HepG2 (cell line): ENCODE measurements around the gene DNM3. TPM values are rescaled to one million over a fixed set of nuclear protein-coding genes. Genes with fewer than 3 reads are reported as not detected.

Source experiments
- ATAC-seq: fragments of 200-7000 bp; cut with Tn5 transposase; 3 replicates; pipeline ENCODE4 v1.9.1; 2020; ENCODE audit warnings: mild to moderate bottlenecking, moderate library complexity
- BruUV-seq: library from RNA; stranded (reverse); fragments of 400-500 nt; replicated peaks from 2 replicates; lab custom pipeline; 2021; lab: Mats Ljungman, UMichigan
- CTCF ChIA-PET: fragments of 300-600 bp; formaldehyde crosslinking; extraction: SDS; loops from one replicate; lab custom pipeline; 2021; ENCODE audit warnings: low total read pairs, inconsistent platforms, low intra/inter-chr PET ratio; lab: Yijun Ruan, JAX
- POLR2A ChIA-PET: fragments of 350-600 bp; sonication (Branson Sonifier 250); formaldehyde crosslinking; loops from one replicate; lab custom pipeline; 2020; ENCODE audit warnings: antibody characterized with exemption, inconsistent platforms; lab: Yijun Ruan, JAX
- DNase-seq: peaks from one replicate; pipeline ENCODE4 v3.0.0-alpha.2; 2015; ENCODE audit warnings: low spot score
- FAIRE-seq: peaks from 3 replicates; lab custom pipeline; 2011; peaks lifted over from hg19 to GRCh38; lab: Jason Lieb, UNC
- H2AFZ ChIP-seq: one replicate; pipeline ENCODE4 v1.6.1; 2011; ENCODE audit warnings: low read length, inconsistent platforms
- H3K27ac ChIP-seq: fragments of 300-600 bp; 3 replicates; pipeline ENCODE4 v1.8.0; 2011; ENCODE audit warnings: mixed run types, mild to moderate bottlenecking, mixed read lengths, low read length, inconsistent platforms; ENCODE audit not compliant: insufficient read depth; ENCODE audit errors: extremely low read length
- H3K27me3 ChIP-seq, 2 experiments: fragments of 200-600 bp in 1 of 2; 2 replicates in 1 of 2; 3 replicates in 1 of 2; pipeline versions ENCODE4 v1.6.0 to v1.8.0; 2011; ENCODE audit warnings: low read length in 2 of 2, mild to moderate bottlenecking in 2 of 2, moderate library complexity in 2 of 2, inconsistent platforms in 1 of 2; ENCODE audit not compliant: insufficient read depth in 2 of 2, control insufficient read depth in 1 of 2
- H3K36me3 ChIP-seq, 2 experiments: fragments of 200-600 bp in 1 of 2; replicated peaks in 1 of 2; 2 replicates in 1 of 2; 3 replicates in 1 of 2; pipeline versions ENCODE4 v1.5.1 to v1.8.0; 2011; ENCODE audit warnings: low read length in 2 of 2, inconsistent platforms in 1 of 2; ENCODE audit not compliant: insufficient read depth in 2 of 2, control insufficient read depth in 1 of 2
- H3K4me1 ChIP-seq: 2 replicates; pipeline ENCODE4 v1.5.1; 2012; ENCODE audit warnings: low read length, inconsistent platforms; ENCODE audit not compliant: insufficient read depth
- H3K4me2 ChIP-seq: 2 replicates; pipeline ENCODE4 v1.6.0; 2011; ENCODE audit warnings: low read depth, low read length, inconsistent platforms
- H3K4me3 ChIP-seq, 3 experiments: fragments of 200-600 bp in 1 of 3; sonication (generic), shearing (Covaris generic) in 1 of 3; replicated peaks in 1 of 3; 2 replicates each; pipeline ENCODE4 v1.5.1; 2011 to 2016; ENCODE audit warnings: low read length in 3 of 3, inconsistent platforms in 2 of 3, low read depth in 2 of 3, mild to moderate bottlenecking in 2 of 3, control low read depth in 1 of 3, mixed read lengths in 1 of 3; ENCODE audit not compliant: insufficient read depth in 1 of 3
- H3K79me2 ChIP-seq: one replicate; pipeline ENCODE4 v1.6.1; 2011; ENCODE audit warnings: low read length, inconsistent platforms; ENCODE audit not compliant: insufficient read depth
- H3K9ac ChIP-seq: 2 replicates; pipeline ENCODE4 v1.6.0; 2011; ENCODE audit warnings: mild to moderate bottlenecking, low read depth, low read length, inconsistent platforms; ENCODE audit not compliant: insufficient read depth
- H3K9me3 ChIP-seq: 2 replicates; pipeline ENCODE4 v1.5.1; 2012; ENCODE audit warnings: mild to moderate bottlenecking, low read length
- H4K20me1 ChIP-seq: 2 replicates; pipeline ENCODE4 v1.6.0; 2011; ENCODE audit warnings: inconsistent platforms, mild to moderate bottlenecking, low read length, moderate library complexity; ENCODE audit not compliant: insufficient read depth
- AHDC1 ChIP-seq: sonication (generic); formaldehyde crosslinking; IDR thresholded peaks from 2 replicates; pipeline ENCODE4 v1.5.1; 2020; ENCODE audit warnings: mild to moderate bottlenecking, missing genetic modification reagents, borderline replicate concordance
- FOXK2 ChIP-seq: fragments of 450-650 bp; IDR thresholded peaks from 2 replicates; pipeline ENCODE4 v1.6.1; 2016
- PREB ChIP-seq: sonication (generic); formaldehyde crosslinking; IDR thresholded peaks from 2 replicates; pipeline ENCODE4 v1.4.0; 2020; ENCODE audit warnings: missing genetic modification reagents
- RBM22 ChIP-seq: fragments of 200-400 bp; formaldehyde crosslinking; optimal IDR thresholded peaks from 2 replicates; pipeline ENCODE3; 2017; ENCODE audit warnings: mild to moderate bottlenecking, low read length, moderate library complexity
- SMAD3 ChIP-seq: sonication (generic); formaldehyde crosslinking; IDR thresholded peaks from 2 replicates; pipeline ENCODE4 v1.4.0; 2020; ENCODE audit warnings: missing genetic modification reagents
- SNAPC5 ChIP-seq: sonication (generic); formaldehyde crosslinking; IDR thresholded peaks from 2 replicates; pipeline ENCODE4 v1.8.1; 2023; ENCODE audit warnings: mild to moderate bottlenecking, missing genetic modification reagents, borderline replicate concordance
- THAP8 ChIP-seq: sonication (generic); formaldehyde crosslinking; IDR thresholded peaks from 2 replicates; pipeline ENCODE4 v1.5.1; 2020; ENCODE audit warnings: missing genetic modification reagents, mild to moderate bottlenecking, borderline replicate concordance
- TIGD3 ChIP-seq: sonication (generic); formaldehyde crosslinking; IDR thresholded peaks from 2 replicates; pipeline ENCODE4 v1.5.1; 2020; ENCODE audit warnings: mild to moderate bottlenecking, missing genetic modification reagents, borderline replicate concordance
- ZFP36 ChIP-seq: fragments of 150-350 bp; IDR thresholded peaks from 2 replicates; pipeline ENCODE4 v1.6.1; 2018; ENCODE audit warnings: borderline replicate concordance, low read length, low read depth; ENCODE audit not compliant: partially characterized antibody
- ZNF329 ChIP-seq: sonication (generic); formaldehyde crosslinking; IDR thresholded peaks from 2 replicates; pipeline ENCODE4 v1.9.0; 2021; ENCODE audit warnings: low read depth, mild to moderate bottlenecking, missing genetic modification reagents
- ZNF770 ChIP-seq: sonication (generic); formaldehyde crosslinking; IDR thresholded peaks from 2 replicates; pipeline ENCODE4 v1.5.0; 2020; ENCODE audit warnings: mild to moderate bottlenecking, missing genetic modification reagents
- ZNF790 ChIP-seq: sonication (generic); formaldehyde crosslinking; IDR thresholded peaks from 2 replicates; pipeline ENCODE4 v1.8.0; 2022; ENCODE audit warnings: missing genetic modification reagents, mild to moderate bottlenecking, borderline replicate concordance
- WGBS: methylation state at CpG from one replicate; pipeline ENCODE4 v1.1.6; 2017; ENCODE audit warnings: low lambda C conversion rate; 5-methylcytosine and 5-hydroxymethylcytosine counted together
- in situ Hi-C: cut with HindIII; loops from 2 replicates; pipeline ENCODE4 v1.10.0; 2017; ENCODE audit warnings: low pct_unique_long_range_greater_than_20kb; ENCODE audit not compliant: extremely low pct_ligation_motif_present
- intact Hi-C: fragments of 100-400 bp; cut with micrococcal nuclease; formaldehyde crosslinking; loops from one replicate; pipeline ENCODE4 v1.10.0; 2022; ENCODE audit not compliant: unreplicated experiment
- polyA plus RNA-seq, 8 experiments: library from polyadenylated mRNA; depleted of rRNA in 3 of 8; stranded (reverse) in 7 of 8; unstranded in 1 of 8; fragments of >200 nt; fragmentation: Illumina TruSeq in 4 of 8; extraction: Trizol in 4 of 8; gene quantifications; 2 replicates each; pipeline versions ENCODE4 v1.2.1 to v1.2.3, GENCODE V29; 2011 to 2016; ENCODE audit warnings: low read depth in 4 of 8, missing spikeins in 1 of 8, mixed read lengths in 1 of 8; ENCODE audit not compliant: insufficient read depth in 1 of 8
- total RNA-seq, 5 experiments: library from RNA; depleted of rRNA; stranded (reverse); fragments of >200 nt; fragmentation: Illumina TruSeq; extraction: Trizol; gene quantifications; 2 replicates each; pipeline ENCODE4 v1.2.3, GENCODE V29; 2016; ENCODE audit warnings: low read depth in 1 of 5

Gene DNM3
- total and polyA plus RNA-seq, 2 of the 13 experiments (the other 11 are each of a cell fraction or from before 2014, with no cell fraction given) = 0.05 TPM; not detected in 1

GRCh38 chr1:171800342-171800741 lies 41.0 kb upstream of the DNM3 start:
- Histone ChIP-seq H4K20me1 (no peaks in the 10 kb centered on the region), H3K9ac (no peak overlapping the region), H3K27me3 (no peaks in the 10 kb centered on the region), H3K27ac (no peak overlapping the region), H3K36me3 (peaks cover 6 to 20% of the 10 kb centered on the region in 2 experiments; a peak in 4 of 5 replicates), H3K4me1 (no peaks in the 10 kb centered on the region), H3K4me3 (no peak overlapping the region), H3K79me2 (no peaks in the 10 kb centered on the region), H2AFZ (no peak overlapping the region), H3K4me2 (no peak overlapping the region), H3K9me3 (no peaks in the 10 kb centered on the region)
- ChIA-PET CTCF (interaction anchor here (3.1 kb wide), 1 partner anchor 184 kb away, joined by 23 read pairs; no protein-coding TSS in a partner anchor), POLR2A (interaction anchor here (1.1 kb wide), 1 partner anchor 19 kb away, joined by 5 read pairs; the partner anchor contains the start of gene METTL13)
- peak; percentile 44; the same call in 2 of the 3 replicates for ATAC-seq
- BruUV-seq = no TSS peak
- in situ Hi-C loops = loop anchor here (5.0 kb wide), 1 partner anchor 182 kb away; no protein-coding TSS in a partner anchor
- 95% methylated on average over 3 of the region's 3 CpGs for WGBS
- intact Hi-C loops = loop anchor here (2.0 kb wide), 1 partner anchor 598 kb away; no protein-coding TSS in a partner anchor
- no peak for DNase-seq
- no peak for FAIRE-seq
- no peak for TF ChIP-seq ZNF329 (CRISPR knock-in tag)
- no peak for TF ChIP-seq AHDC1
- TF ChIP-seq PREB = no peak
- no peak for TF ChIP-seq ZFP36
- TF ChIP-seq SMAD3 (CRISPR knock-in tag) = no peak
- TF ChIP-seq ZNF790 (CRISPR knock-in tag) = no peak
- TF ChIP-seq FOXK2 = no peak
- no peak for TF ChIP-seq ZNF770 (CRISPR knock-in tag)
- TF ChIP-seq THAP8 (CRISPR knock-in tag) = no peak
- TF ChIP-seq TIGD3 (CRISPR knock-in tag) = no peak
- no peak for TF ChIP-seq RBM22
- TF ChIP-seq SNAPC5 (CRISPR knock-in tag) = no peak
